Measurements from ENCODE around the gene CBR1. TPM values are rescaled to one million over a fixed set of nuclear protein-coding genes. Genes with fewer than 3 reads are reported as not detected.
"Not testable (repeated sequence)": the region's sequence is repeated elsewhere in the genome, so short reads cannot be mapped to it uniquely, and the experiment has no call there.

The CBR1 gene
- total RNA-seq, 2 donors from 2014 or later: 60.7 to 101 TPM

GRCh38 chr21:36072453-36073162, 2.8 kb downstream of the CBR1 start:
- H3K27ac ChIP-seq: no peak overlapping the region
- no peak overlapping the region for H3K4me3 ChIP-seq
- peaks cover 3 to 5% of the 10 kb centered on the region in 2 donors for H3K9me3 ChIP-seq
- no peaks in the 10 kb centered on the region for H3K27me3 ChIP-seq
- H3K4me1 ChIP-seq: peaks cover 0 to 27% of the 10 kb centered on the region in 2 donors
- DNase-seq (ENCODE audit: low spot score): no peak
- H3K36me3 ChIP-seq: peaks cover 17% of the 10 kb centered on the region
- TF ChIP-seq CTCF (IDR thresholded peaks at IDR 0.05): no peak

- no peak for DNase-seq (ENCODE audit: low spot score)
Measured at GRCh38 chr21:36073181-36073580, 3.4 kb downstream of the CBR1 start.

GRCh38 chr21:36073911-36074310, 4.1 kb downstream of the CBR1 start:
- H3K27ac ChIP-seq; H3K9me3 ChIP-seq; H3K27me3 ChIP-seq; H3K4me3 ChIP-seq; DNase-seq (ENCODE audit: low spot score): not testable (repeated sequence)
- H3K4me1 ChIP-seq: peaks cover 0 to 27% of the 10 kb centered on the region in 2 donors
- peaks cover 17% of the 10 kb centered on the region for H3K36me3 ChIP-seq

More at GRCh38 chr21:36073181-36073580, 3.4 kb downstream of the CBR1 start:
- TF ChIP-seq CTCF (IDR thresholded peaks at IDR 0.05): no peak
- no peak overlapping the region for H3K4me3 ChIP-seq
- no peak overlapping the region for H3K27ac ChIP-seq
- peaks cover 3 to 5% of the 10 kb centered on the region in 2 donors for H3K9me3 ChIP-seq
- H3K36me3 ChIP-seq: peaks cover 17% of the 10 kb centered on the region
- H3K27me3 ChIP-seq: no peaks in the 10 kb centered on the region
- H3K4me1 ChIP-seq: peaks cover 0 to 27% of the 10 kb centered on the region in 2 donors

- Histone ChIP-seq H3K4me1 (peaks cover 0 to 21% of the 10 kb centered on the region in 2 donors), H3K36me3 (peaks cover 17% of the 10 kb centered on the region), H3K9me3 (no peaks in the 10 kb centered on the region), H3K27ac (no peak overlapping the region), H3K27me3 (no peaks in the 10 kb centered on the region), H3K4me3 (no peak overlapping the region)
- no peak for TF ChIP-seq CTCF (IDR thresholded peaks at IDR 0.05)
- DNase-seq (ENCODE audit: low spot score): no peak
Measured at GRCh38 chr21:36075171-36075570, 5.3 kb downstream of the CBR1 start.

GRCh38 chr21:36075953-36076352, 6.1 kb downstream of the CBR1 start:
- no peak for TF ChIP-seq CTCF (IDR thresholded peaks at IDR 0.05)
- H3K27me3 ChIP-seq: no peaks in the 10 kb centered on the region
- H3K36me3 ChIP-seq: peaks cover 17% of the 10 kb centered on the region
- H3K9me3 ChIP-seq: no peaks in the 10 kb centered on the region
- no peak overlapping the region for H3K4me3 ChIP-seq
- DNase-seq (ENCODE audit: low spot score): no peak
- peaks cover 0 to 14% of the 10 kb centered on the region in 2 donors for H3K4me1 ChIP-seq
- no peak overlapping the region for H3K27ac ChIP-seq

GRCh38 chr21:36076878-36077655, 7.2 kb downstream of the CBR1 start:
- Histone ChIP-seq H3K27ac (no peak overlapping the region), H3K9me3 (no peaks in the 10 kb centered on the region), H3K36me3 (peaks cover 7% of the 10 kb centered on the region), H3K4me1 (peaks cover 0 to 6% of the 10 kb centered on the region in 2 donors), H3K4me3 (no peak overlapping the region), H3K27me3 (no peaks in the 10 kb centered on the region)
- no peak for DNase-seq (ENCODE audit: low spot score)
- no peak for TF ChIP-seq CTCF (IDR thresholded peaks at IDR 0.05)

All from right atrium auricular region (tissue), 2 donors.